BJ (cell line): ENCODE data around the gene RIMBP3C. TPM values are rescaled to one million over a fixed set of nuclear protein-coding genes. Genes with fewer than 3 reads are reported as not detected.

Experiments used
- CTCF ChIA-PET: fragments of 350-600 bp; formaldehyde crosslinking; extraction: SDS; loops from one replicate; lab custom pipeline; 2021; ENCODE audit warnings: antibody characterized with exemption, inconsistent platforms; lab: Yijun Ruan, JAX
- POLR2A ChIA-PET: fragments of 300-600 bp; sonication (Branson Sonifier 250); formaldehyde crosslinking; extraction: SDS; loops from one replicate; lab custom pipeline; 2021; ENCODE audit warnings: antibody characterized with exemption; lab: Charles Lee
- DNase-seq: peaks from one replicate; pipeline ENCODE4 v3.0.0-alpha.2; 2011; ENCODE audit warnings: low read depth
- H3K27me3 ChIP-seq: 2 replicates; pipeline ENCODE4 v1.6.0; 2011; ENCODE audit warnings: low read length; ENCODE audit not compliant: control insufficient read depth, insufficient read depth
- H3K36me3 ChIP-seq: 2 replicates; pipeline ENCODE4 v1.5.1; 2011; ENCODE audit warnings: low read length; ENCODE audit not compliant: control insufficient read depth, insufficient read depth
- H3K4me3 ChIP-seq: 2 replicates; pipeline ENCODE4 v1.5.1; 2011; ENCODE audit warnings: low read depth, mild to moderate bottlenecking, control low read depth, low read length
- CTCF ChIP-seq: IDR thresholded peaks from 2 replicates; pipeline ENCODE4 v1.5.1; 2011; ENCODE audit warnings: low read depth, mild to moderate bottlenecking, control low read depth, inconsistent platforms, low read length, moderate library complexity; ENCODE audit not compliant: insufficient read depth
- polyA plus RNA-seq: library from polyadenylated mRNA; depleted of rRNA; stranded (reverse); fragments of >200 nt; gene quantifications from 2 replicates; pipeline ENCODE4 v1.2.3, GENCODE V29; 2011

RIMBP3C gene
- polyA plus RNA-seq, 1 experiment: 0.06 TPM

DNA sequence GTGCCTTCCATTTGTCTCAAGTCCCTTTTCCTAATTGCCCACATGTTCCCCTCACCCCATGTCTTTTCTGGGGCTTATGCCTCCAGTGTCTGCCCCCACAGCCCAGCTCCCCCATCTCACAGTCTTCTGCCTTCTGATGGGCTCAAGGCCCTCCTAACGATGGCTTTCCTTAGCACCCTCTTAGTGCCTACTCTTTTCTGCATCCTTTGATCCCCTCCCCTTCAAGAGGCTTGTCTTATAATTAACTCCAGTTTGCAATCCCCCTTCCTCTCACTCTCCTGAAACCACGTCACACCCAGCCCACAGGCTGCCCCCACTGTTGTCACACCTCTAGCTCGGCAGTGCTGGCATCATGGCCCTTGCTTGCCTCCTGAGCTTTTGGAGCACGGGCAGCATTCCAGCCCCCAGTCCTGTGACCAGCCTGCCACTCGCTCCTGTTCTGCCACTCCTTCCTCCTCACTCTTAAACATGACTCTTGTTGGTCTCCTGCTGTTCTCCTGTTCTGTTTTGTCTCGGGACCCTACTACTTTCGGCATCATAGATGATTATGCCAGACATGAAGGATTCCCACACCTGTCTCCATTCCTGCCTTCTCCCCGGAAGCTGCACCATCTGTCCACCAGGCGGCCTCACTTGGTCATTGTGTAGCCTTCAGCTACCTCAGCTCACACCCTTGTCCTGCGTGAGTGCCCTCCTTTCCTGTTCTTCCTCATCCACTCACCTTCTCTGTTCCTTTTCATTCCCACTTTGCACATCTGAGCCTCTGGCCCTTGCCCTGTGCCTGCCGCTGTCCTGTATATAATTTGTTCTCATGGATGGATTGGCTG, 42.4 kb upstream of the RIMBP3C start:
- CTCF ChIA-PET: interaction anchor here (1.2 to 2.3 kb wide), 5 partner anchors 8 to 53 kb away, joined by 3 to 6 read pairs (median 4); no protein-coding TSS in a partner anchor
- TF ChIP-seq CTCF: peak; percentile 25; the same call in 1 of the 2 replicates
- no peak for DNase-seq
- POLR2A ChIA-PET: no interaction called here
- no peaks in the 10 kb centered on the region for H3K27me3 ChIP-seq
- peaks cover 18% of the 10 kb centered on the region for H3K36me3 ChIP-seq
- no peak overlapping the region for H3K4me3 ChIP-seq

GRCh38 chr22:21592422-21592821, 41.2 kb upstream of the RIMBP3C start:
- TF ChIP-seq CTCF: no peak
- Histone ChIP-seq H3K27me3 (no peaks in the 10 kb centered on the region), H3K4me3 (no peak overlapping the region), H3K36me3 (peaks cover 18% of the 10 kb centered on the region)
- ChIA-PET CTCF (interaction anchor here (2.3 kb wide), 1 partner anchor 55 kb away, joined by 5 read pairs; no protein-coding TSS in a partner anchor), POLR2A (interaction anchor here (0.6 kb wide), 1 partner anchor 88 kb away, joined by 10 read pairs; no protein-coding TSS in a partner anchor)
- DNase-seq: no peak

- no peak for DNase-seq
- TF ChIP-seq CTCF: no peak
- Histone ChIP-seq H3K36me3 (peaks cover 18% of the 10 kb centered on the region), H3K4me3 (no peak overlapping the region), H3K27me3 (no peaks in the 10 kb centered on the region)
- POLR2A ChIA-PET: no interaction called here
- CTCF ChIA-PET: interaction anchor here (2.3 kb wide), 1 partner anchor 55 kb away, joined by 5 read pairs; no protein-coding TSS in a partner anchor
Observed at GRCh38 chr22:21591695-21592094, 40.4 kb upstream of the RIMBP3C start.

DNA sequence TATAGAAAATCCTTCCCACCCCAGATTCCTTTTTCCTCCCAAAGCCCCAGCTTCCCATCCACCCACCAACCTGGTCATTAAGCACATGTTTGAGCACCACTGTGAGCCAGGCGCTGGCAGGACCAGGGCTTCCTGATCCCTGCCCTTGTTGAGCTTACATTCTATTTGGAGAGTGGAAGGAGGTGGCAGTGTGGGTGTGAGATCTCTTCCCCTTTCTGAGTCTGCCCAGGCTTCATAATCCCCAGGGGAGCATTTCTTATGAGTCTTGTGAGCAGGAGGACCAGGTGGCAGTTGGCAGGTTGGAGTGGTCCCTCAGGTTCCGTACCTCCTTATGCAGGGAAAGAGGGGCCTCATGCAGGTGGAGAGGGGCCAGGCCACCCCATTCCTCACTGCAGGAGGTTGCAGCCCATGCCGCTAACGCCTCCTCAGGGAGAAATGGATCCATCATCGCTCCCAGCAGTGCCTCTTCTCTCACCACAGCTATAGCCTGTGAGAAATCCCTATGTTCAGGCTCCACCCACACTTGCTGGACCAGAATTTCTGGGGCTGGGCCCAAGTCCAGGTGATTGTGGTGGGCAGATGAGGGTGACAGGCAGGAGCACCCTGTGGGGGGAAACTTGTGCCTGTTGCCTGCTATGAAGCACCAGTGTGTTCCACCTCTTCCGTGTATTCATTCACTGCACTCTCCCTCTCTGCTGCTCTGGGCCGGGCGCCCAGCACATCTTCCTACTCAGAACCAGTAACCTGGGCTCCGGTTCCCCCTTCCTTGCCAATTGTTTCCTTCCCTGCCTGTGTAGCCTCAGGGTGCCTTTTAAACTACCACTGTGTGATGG, 39.8 kb upstream of the RIMBP3C start:
- Histone ChIP-seq H3K27me3 (no peaks in the 10 kb centered on the region), H3K36me3 (peaks cover 18% of the 10 kb centered on the region), H3K4me3 (no peak overlapping the region)
- TF ChIP-seq CTCF: no peak
- ChIA-PET POLR2A (no interaction called here), CTCF (interaction anchor here (1.4 to 2.3 kb wide), 2 partner anchors 13 to 56 kb away, joined by 3 to 5 read pairs; no protein-coding TSS in a partner anchor)
- no peak for DNase-seq
